Colon (tissue), 2 donors: ENCODE measurements around the gene NOC2L.

Experiments used
- FAIRE-seq: peaks from 2 replicates; lab custom pipeline; 2012; peaks lifted over from hg19 to GRCh38; lab: Jason Lieb, UNC
- donor health status: control.
- donor health status: control.

NOC2L gene

DNA sequence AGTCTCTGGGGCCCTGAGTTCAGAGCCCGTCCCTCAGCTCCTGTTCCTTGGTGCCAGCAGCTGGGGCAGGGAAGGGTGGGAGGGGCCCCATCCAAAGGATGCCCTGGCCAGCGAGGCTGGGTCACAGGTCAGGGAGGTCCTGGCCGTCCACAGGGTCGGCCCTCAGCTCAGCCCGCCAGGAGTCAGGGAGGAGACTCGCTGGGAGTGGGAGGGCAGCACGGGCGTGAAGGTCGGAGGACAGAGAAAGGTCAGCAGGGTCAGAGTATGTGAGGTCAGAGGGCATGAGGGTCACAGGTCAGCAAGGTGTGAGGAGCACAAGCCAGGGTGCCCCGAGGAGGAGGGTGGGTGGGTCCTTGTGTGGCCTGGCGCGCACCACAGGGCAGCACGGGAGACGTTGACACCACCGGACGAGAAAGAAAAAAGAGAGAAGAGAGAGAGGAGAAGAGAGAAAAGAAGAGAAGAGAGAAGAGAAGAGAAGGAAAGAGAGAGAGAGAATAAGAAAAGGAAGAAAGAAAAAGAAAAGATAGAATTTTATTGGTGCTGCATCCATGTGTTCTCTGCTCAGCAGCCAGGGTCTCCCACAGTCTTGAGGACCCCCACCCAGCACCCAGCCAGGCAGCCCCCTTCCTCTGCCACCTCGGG lies 15.8 kb upstream of the NOC2L start:
- no peak for FAIRE-seq

DNA sequence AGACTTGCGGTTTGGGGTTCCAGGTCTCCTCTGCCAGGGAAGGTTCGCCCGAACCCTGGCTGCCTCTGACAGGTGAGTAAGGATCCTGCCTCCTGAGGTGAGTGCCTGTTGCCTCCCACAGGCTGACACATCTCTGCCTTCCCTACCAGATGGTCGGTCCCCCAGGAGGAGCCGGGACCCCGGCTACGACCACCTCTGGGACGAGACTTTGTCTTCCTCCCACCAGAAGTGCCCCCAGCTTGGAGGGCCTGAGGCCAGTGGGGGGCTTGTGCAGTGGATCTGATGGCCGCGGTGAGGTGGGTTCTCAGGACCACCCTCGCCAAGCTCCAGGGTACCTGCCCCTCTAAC lies 15.2 kb upstream of the NOC2L start:
- FAIRE-seq: no peak

DNA sequence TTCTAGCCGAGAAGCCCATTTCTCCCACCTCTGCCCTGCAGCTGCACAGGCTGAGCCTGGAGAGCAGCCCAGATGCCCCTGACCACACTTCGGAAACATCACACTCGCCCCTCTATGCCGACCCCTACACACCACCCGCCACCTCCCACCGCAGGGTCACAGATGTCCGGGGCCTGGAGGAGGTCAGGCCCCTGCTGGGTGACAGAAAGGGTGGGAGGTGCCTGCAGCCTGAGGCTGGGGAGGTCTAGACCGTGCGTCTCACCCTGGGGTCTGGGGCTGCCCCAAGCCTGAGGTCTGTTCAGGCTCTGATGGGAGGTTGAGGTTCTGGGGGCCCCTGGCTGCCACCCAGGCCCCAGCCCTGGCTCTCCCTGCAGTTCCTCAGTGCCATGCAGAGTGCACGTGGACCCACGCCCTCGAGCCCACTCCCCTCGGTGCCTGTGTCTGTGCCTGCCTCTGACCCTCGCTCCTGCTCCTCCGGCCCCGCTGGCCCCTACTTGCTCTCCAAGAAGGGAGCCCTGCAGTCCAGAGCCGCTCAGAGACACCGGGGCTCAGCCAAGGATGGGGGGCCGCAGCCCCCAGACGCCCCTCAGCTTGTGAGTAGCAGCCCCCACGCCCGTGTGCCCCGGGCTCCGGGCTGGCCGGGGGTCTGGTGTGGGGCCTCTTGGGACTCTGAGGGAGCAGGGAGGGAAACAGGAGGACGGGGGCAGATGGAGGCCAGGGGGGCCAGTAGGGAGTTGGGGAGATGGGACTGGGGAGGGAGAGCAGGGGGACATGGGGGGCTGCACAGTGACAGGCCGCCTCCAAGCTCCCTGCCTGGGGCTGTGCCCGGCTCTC lies 14.6 kb upstream of the NOC2L start:
- FAIRE-seq: no peak

DNA sequence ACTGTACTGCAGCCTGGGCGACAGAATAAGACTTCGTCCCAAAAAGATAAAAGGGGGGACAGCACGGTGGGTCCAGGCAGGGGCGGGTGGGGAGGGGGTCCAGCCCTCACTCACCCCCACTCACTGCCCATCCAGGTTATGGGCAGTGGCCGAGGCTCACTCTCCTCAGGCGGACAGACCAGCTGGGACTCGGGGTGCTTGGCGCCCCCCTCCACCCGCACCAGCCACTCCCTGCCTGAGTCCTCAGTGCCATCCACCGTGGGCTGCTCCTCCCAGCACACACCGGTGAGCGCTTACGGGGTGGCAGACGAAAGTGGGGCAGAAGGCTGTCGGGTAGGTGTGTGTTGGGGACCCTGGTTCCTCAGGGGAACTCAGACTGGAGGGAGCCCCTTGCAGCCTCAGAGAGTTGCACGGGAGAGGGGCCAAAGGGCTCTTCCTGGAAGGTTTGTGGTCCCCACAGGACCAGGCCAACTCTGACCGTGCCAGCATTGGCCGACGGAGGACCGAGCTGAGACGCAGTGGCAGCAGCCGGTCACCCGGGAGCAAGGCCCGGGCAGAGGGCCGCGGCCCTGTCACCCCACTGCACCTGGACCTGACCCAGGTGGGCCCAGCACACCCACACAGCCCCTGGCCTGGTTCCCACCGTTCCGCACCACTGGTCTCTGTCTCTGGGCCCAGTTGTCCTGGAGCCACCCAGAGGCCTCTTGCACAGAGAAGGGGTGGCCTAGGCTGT lies 13.8 kb upstream of the NOC2L start:
- no peak for FAIRE-seq

DNA sequence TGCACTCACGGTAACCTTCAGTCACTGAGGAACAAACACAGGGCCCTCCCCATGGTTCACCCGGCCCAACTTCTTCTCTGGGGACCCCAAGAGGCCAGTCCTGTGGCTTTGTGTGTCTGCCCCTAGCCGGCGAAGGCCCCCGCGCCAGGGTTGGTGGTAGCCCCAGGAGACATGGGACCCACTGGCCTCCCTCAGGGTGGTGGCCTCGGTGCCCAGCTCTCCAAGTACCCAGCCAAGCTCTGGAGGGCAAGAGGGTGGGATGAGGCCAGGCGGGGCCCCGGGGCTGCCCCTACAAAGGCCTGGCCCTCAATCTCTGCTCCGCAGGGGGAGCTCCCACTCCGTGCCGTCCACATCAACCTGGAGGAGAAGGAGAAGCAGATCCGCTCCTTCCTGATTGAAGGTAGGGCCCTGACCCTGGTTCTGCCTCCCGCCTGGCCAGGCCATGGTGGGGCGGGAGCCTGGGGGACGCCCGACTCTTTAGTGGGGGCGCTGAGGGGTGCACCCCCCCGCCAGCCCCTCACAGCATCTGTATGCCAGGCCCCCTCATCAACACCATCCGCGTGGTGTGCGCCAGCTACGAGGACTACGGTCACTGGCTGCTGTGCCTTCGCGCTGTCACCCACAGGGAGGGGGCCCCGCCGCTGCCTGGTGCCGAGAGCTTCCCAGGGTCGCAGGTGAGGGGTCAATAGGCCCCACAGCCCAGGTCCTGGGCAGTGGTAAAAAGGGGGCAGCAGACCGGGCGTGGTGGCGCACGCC lies 12.9 kb upstream of the NOC2L start:
- FAIRE-seq: no peak

GRCh38 chr1:970973-971730 lies 12.1 kb upstream of the NOC2L start:
- FAIRE-seq: no peak

DNA sequence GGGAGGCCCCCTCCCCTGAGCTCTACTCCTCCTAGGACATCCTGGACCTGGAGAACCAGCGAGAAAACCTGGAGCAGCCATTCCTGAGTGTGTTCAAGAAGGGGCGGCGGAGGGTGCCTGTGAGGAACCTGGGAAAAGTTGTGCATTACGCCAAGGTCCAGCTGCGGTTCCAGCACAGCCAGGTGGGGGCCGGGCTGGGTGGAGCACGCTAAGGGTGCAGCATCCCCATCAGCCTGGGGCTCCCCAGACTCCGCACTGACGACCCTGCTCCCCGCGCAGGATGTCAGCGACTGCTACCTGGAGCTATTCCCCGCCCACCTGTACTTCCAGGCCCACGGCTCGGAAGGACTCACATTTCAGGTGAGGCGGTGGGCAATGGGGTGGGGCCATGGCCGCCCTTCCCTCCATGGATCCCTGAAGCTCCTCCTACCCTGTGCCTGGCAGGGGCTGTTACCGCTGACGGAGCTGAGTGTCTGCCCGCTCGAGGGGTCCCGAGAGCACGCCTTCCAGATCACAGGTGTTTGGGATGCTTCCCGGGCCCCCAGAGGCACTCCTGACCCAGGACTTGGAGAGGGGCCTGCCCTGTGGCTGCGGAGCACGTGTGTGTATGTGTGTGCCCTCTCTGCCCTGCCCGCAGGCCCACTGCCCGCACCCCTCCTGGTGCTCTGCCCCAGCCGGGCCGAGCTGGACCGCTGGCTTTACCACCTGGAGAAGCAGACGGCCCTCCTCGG lies 11.4 kb upstream of the NOC2L start:
- FAIRE-seq: no peak

DNA sequence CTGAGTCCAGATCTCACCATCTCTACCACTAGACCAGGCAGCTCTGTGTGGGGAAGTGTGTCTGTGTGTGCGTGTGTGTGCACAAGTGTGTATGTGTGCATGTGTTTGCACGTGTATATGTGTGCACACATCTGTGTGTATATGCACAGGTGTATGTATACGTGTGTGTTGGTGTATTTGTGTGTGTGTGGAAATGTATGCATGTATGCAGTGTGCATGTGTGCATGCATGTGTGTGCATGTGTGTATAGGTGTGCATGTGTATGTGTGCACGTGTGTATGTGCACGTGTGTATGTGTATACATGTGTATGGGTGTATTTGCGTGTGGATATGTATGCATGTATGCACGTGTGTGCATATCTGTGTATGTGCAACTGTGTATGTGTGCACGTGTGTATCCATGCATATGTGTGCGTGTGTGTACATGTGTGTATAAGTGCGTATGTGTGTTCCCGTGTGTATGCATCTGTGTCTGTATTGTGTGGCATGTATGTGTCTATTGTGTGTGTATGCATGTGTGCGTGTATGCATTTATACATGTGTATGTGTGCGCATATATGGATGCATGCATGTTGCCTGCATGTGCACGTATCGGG lies 10.3 kb upstream of the NOC2L start:
- no peak for FAIRE-seq

- FAIRE-seq: no peak
Measured at GRCh38 chr1:967466-968343, 8.6 kb upstream of the NOC2L start.

- FAIRE-seq: no peak
Measured at GRCh38 chr1:966704-967300, 7.7 kb upstream of the NOC2L start.

- no peak for FAIRE-seq
Measured at GRCh38 chr1:966135-966703, 7.2 kb upstream of the NOC2L start, which contains the start of gene PLEKHN1. Gene PLEKHN1, plus strand, starts transcription at chr1:966482. Its CDS starts 50 bp downstream, at chr1:966532.

- no peak for FAIRE-seq
Measured at GRCh38 chr1:965526-966134, 6.6 kb upstream of the NOC2L start.

DNA sequence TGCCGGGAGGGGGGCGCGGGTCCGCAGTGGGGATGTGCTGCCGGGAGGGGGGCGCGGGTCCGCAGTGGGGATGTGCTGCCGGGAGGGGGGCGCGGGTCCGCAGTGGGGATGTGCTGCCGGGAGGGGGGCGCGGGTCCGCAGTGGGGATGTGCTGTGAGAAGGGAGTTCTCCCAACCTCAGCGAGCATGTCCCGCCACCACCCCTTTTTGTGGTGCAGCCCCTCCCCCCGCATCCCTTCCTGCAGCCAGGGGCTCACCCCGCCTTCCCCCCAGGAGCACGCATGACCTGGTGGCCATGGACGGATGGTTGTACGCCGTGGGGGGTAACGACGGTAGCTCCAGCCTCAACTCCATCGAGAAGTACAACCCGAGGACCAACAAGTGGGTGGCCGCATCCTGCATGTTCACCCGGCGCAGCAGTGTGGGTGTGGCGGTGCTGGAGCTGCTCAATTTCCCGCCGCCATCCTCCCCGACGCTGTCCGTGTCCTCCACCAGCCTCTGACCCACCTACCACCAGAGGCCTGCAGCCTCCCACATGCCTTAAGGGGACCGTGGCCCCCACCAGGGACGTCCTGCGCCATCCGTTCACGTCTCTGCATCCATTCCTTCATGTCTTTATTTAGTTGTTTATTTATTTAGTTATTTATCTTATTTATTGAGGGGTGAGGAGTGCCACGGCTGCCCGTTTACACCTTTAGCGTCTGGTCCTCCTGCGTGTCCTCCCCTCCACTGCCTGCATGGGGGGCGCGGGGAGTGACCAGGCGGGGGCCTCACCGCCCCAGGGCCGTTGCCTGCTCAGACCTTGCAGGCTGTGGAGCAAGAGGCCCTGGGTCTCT lies 5.9 kb upstream of the NOC2L start:
- FAIRE-seq: no peak

DNA sequence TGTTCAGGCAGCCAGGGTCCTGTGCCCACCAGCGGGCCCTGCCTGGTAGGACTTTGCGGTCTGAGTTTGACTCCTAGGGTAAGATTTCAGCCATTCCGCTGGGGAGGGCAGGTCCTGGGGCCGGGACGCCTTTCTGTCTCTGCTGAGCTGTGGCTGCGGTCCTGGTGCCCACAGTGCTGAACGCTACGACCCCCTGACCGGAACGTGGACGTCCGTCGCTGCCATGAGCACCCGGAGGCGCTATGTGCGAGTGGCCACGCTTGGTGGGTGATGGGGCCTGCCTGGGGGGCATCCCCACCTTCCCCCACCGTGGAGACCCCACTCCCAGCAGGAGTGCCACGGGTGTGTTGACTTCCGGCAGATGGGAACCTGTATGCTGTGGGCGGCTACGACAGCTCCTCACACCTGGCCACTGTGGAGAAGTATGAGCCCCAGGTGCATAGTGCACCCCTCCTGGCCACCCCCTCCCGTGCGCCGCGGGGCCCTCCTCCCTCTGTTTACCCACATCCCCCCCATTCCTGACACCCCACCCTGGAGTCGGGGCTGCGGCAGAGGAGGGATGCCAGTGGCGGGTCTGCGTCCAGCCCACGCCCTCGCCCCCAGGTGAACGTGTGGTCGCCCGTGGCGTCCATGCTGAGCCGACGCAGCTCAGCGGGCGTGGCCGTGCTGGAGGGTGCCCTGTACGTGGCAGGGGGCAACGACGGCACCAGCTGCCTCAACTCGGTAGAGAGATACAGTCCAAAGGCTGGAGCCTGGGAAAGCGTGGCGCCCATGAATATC lies 4.9 kb upstream of the NOC2L start:
- no peak for FAIRE-seq

- no peak for FAIRE-seq
Measured at GRCh38 chr1:963301-963651, 4.2 kb upstream of the NOC2L start.
